ENCODE results near the gene CDK8.

CDK8 gene

DNA sequence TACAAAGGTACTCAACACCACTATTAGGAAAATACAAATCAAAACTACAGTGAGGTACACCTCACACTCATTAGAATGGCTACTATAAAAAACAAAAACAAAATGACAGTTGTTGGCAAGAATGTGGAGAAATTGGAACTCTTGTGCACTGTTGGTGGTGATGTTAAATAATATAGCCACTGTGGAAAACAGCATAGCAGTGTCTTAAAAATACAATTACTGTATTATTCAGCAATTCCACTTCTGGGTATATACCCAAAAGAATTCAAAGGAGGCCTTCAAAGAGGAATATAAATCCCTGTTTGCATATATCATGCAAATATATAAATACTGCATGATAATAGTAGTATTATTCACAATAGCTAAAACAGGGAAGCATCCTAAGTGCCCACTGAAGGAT lies 66.8 kb downstream of the CDK8 start:
- TF ChIP-seq EZH2phosphoT487 (IDR thresholded peaks at IDR 0.05; ENCODE audit: borderline replicate concordance, low read length) (no peak), CTCF (IDR thresholded peaks at IDR 0.05; ENCODE audit: low read depth, low read length, poor library complexity, severe bottlenecking) (no peak)

DNA sequence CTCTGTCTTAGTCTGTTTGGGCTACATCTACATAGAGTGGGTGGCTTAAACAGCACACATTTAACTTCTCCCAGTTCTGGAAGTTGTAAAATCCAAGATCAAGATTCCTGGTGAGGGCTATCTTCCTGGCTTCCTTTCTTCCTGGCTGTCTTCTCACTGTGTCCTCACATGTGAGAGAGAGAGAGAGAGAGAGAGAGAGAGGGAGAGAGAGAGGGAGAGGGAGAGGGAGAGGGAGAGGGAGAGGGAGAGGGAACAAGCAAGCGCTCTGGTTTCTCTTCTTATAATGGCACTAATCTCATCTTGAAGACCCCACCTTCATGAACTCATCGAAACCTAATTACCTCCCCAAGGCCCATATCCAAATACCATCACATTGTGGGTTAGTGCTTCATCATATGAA lies 69.2 kb downstream of the CDK8 start:
- no peak overlapping the region for H3K4me3 ChIP-seq (ENCODE audit: low read length)
- H3K4me1 ChIP-seq (ENCODE audit: control insufficient read depth, low read length), result peaks cover 18% of the 10 kb centered on the region; the same call in 1 of the 2 replicates
- no peaks in the 10 kb centered on the region for H3K27me3 ChIP-seq (ENCODE audit: control insufficient read depth, low read length)
- H3F3A ChIP-seq (ENCODE audit: control insufficient read depth, insufficient read depth), result no peaks in the 10 kb centered on the region
- H3K79me2 ChIP-seq (ENCODE audit: control insufficient read depth, low read length), result peaks cover 58% of the 10 kb centered on the region
- H4K20me1 ChIP-seq (ENCODE audit: control insufficient read depth, insufficient read depth, low read depth, low read length), result no peaks in the 10 kb centered on the region
- H3K36me3 ChIP-seq (ENCODE audit: control insufficient read depth, low read length), result no peaks in the 10 kb centered on the region
- TF ChIP-seq CTCF (IDR thresholded peaks at IDR 0.05; ENCODE audit: low read depth, low read length, poor library complexity, severe bottlenecking) (no peak), EZH2phosphoT487 (IDR thresholded peaks at IDR 0.05; ENCODE audit: borderline replicate concordance, low read length) (no peak)
- H3K4me2 ChIP-seq (ENCODE audit: low read length), result no peak overlapping the region
- H3K9me3 ChIP-seq (ENCODE audit: control insufficient read depth, insufficient read depth, low read length), result no peaks in the 10 kb centered on the region
- H3K27ac ChIP-seq (ENCODE audit: low read depth, low read length), result no peak overlapping the region
- H3K9me2 ChIP-seq (replicated peaks; ENCODE audit: control insufficient read depth, low read length), result no peaks in the 10 kb centered on the region

More for the DNA sequence above, 66.8 kb downstream of the CDK8 start:
- Histone ChIP-seq H3K36me3 (ENCODE audit: control insufficient read depth, low read length) (no peaks in the 10 kb centered on the region), H3K27ac (ENCODE audit: low read depth, low read length) (no peak overlapping the region), H3F3A (ENCODE audit: control insufficient read depth, insufficient read depth) (no peaks in the 10 kb centered on the region), H3K4me1 (ENCODE audit: control insufficient read depth, low read length) (peaks cover 13% of the 10 kb centered on the region; the same call in 1 of the 2 replicates), H3K4me3 (ENCODE audit: low read length) (no peak overlapping the region), H3K4me2 (ENCODE audit: low read length) (no peak overlapping the region), H4K20me1 (ENCODE audit: control insufficient read depth, insufficient read depth, low read depth, low read length) (no peaks in the 10 kb centered on the region), H3K79me2 (ENCODE audit: control insufficient read depth, low read length) (peaks cover 54% of the 10 kb centered on the region), H3K27me3 (ENCODE audit: control insufficient read depth, low read length) (no peaks in the 10 kb centered on the region), H3K9me2 (replicated peaks; ENCODE audit: control insufficient read depth, low read length) (no peaks in the 10 kb centered on the region), H3K9me3 (ENCODE audit: control insufficient read depth, insufficient read depth, low read length) (no peaks in the 10 kb centered on the region)

- Histone ChIP-seq H3K4me2 (ENCODE audit: low read length) (no peak overlapping the region), H3K4me1 (ENCODE audit: control insufficient read depth, low read length) (peaks cover 18% of the 10 kb centered on the region; the same call in 1 of the 2 replicates), H3K27me3 (ENCODE audit: control insufficient read depth, low read length) (no peaks in the 10 kb centered on the region), H3K4me3 (ENCODE audit: low read length) (no peak overlapping the region), H4K20me1 (ENCODE audit: control insufficient read depth, insufficient read depth, low read depth, low read length) (no peaks in the 10 kb centered on the region), H3F3A (ENCODE audit: control insufficient read depth, insufficient read depth) (no peaks in the 10 kb centered on the region), H3K9me2 (replicated peaks; ENCODE audit: control insufficient read depth, low read length) (no peaks in the 10 kb centered on the region), H3K27ac (ENCODE audit: low read depth, low read length) (no peak overlapping the region), H3K36me3 (ENCODE audit: control insufficient read depth, low read length) (no peaks in the 10 kb centered on the region), H3K9me3 (ENCODE audit: control insufficient read depth, insufficient read depth, low read length) (no peaks in the 10 kb centered on the region), H3K79me2 (ENCODE audit: control insufficient read depth, low read length) (peaks cover 65% of the 10 kb centered on the region)
- TF ChIP-seq CTCF (IDR thresholded peaks at IDR 0.05; ENCODE audit: low read depth, low read length, poor library complexity, severe bottlenecking) (no peak), EZH2phosphoT487 (IDR thresholded peaks at IDR 0.05; ENCODE audit: borderline replicate concordance, low read length) (no peak)
These were observed 69.8 kb downstream of the CDK8 start for GRCh38 chr13:26323764-26324163.
